ENCODE results near the gene QTRT2. TPM values are rescaled to one million over a fixed set of nuclear protein-coding genes. Genes with fewer than 3 reads are reported as not detected.

The QTRT2 gene
- total RNA-seq, 1 experiment from 2014 or later, result 44.3 TPM

- Mint-ChIP-seq H3K27me3 (ENCODE audit: unreplicated experiment) (no peaks in the 10 kb centered on the region), H3K9me3 (ENCODE audit: low read depth, unreplicated experiment) (no peaks in the 10 kb centered on the region), H3K4me3 (ENCODE audit: low read depth, unreplicated experiment) (no peak overlapping the region), H3K4me1 (ENCODE audit: low read depth, unreplicated experiment) (no peaks in the 10 kb centered on the region), H3K27ac (ENCODE audit: unreplicated experiment) (no peak overlapping the region), H3K36me3 (ENCODE audit: insufficient read depth, unreplicated experiment) (no peaks in the 10 kb centered on the region)
- TF ChIP-seq, protein P1, sequence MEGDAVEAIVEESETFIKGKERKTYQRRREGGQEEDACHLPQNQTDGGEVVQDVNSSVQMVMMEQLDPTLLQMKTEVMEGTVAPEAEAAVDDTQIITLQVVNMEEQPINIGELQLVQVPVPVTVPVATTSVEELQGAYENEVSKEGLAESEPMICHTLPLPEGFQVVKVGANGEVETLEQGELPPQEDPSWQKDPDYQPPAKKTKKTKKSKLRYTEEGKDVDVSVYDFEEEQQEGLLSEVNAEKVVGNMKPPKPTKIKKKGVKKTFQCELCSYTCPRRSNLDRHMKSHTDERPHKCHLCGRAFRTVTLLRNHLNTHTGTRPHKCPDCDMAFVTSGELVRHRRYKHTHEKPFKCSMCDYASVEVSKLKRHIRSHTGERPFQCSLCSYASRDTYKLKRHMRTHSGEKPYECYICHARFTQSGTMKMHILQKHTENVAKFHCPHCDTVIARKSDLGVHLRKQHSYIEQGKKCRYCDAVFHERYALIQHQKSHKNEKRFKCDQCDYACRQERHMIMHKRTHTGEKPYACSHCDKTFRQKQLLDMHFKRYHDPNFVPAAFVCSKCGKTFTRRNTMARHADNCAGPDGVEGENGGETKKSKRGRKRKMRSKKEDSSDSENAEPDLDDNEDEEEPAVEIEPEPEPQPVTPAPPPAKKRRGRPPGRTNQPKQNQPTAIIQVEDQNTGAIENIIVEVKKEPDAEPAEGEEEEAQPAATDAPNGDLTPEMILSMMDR (IDR thresholded peaks at IDR 0.05; ENCODE audit: unreplicated experiment), result no peak
- no TSS peak for BruUV-seq (replicated peaks)
- CTCF ChIA-PET, result no interaction called here
- intact Hi-C loops (cut with micrococcal nuclease; ENCODE audit: unreplicated experiment), result no loop called here
- DNase-seq, result no peak
Measured at GRCh38 chr3:114033721-114034120, 22.8 kb upstream of the QTRT2 start.

GRCh38 chr3:114034211-114034610, 22.3 kb upstream of the QTRT2 start:
- Mint-ChIP-seq H3K4me3 (ENCODE audit: low read depth, unreplicated experiment) (no peak overlapping the region), H3K36me3 (ENCODE audit: insufficient read depth, unreplicated experiment) (no peaks in the 10 kb centered on the region), H3K4me1 (ENCODE audit: low read depth, unreplicated experiment) (no peaks in the 10 kb centered on the region), H3K27ac (ENCODE audit: unreplicated experiment) (no peak overlapping the region), H3K9me3 (ENCODE audit: low read depth, unreplicated experiment) (no peaks in the 10 kb centered on the region), H3K27me3 (ENCODE audit: unreplicated experiment) (no peaks in the 10 kb centered on the region)
- intact Hi-C loops (cut with micrococcal nuclease; ENCODE audit: unreplicated experiment), result no loop called here
- BruUV-seq (replicated peaks), result no TSS peak
- no peak for DNase-seq
- CTCF ChIA-PET, result no interaction called here
- TF ChIP-seq, protein P1 (IDR thresholded peaks at IDR 0.05; ENCODE audit: unreplicated experiment), result no peak

DNA sequence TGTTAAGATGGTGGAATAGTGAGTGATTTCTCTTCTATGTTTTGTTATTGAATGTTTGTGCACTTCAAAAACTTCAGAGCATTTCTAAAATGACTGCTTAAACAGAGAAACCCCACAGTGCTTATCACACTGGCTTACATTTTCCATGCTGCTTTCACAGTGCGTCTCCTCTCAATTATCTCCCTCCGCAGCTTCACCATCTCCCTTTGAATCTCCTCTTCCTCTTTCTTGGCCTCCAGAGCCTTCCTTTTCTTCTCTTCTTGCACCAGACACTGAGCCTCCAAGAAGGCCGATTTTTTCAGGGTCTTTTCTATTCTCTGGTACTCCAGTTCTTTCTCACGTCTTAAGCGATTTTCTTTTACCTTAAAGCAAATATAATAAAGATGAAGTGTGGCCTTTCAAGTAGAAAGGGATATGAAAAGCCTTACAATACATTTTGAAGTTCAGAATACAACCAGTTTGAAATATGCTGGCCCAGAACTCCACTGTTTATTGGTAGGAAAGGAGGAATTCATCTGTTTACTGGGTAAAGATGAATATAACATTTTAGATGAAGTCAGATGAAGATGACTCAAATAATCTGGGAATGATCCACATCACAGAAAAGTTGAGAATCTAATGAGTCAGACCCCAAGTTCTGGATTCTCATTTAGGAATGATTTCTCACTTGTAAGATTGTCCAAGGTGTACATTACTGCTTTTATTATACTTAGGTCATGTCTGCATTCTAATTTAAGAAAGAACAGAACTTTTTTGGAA, 21.6 kb upstream of the QTRT2 start:
- Mint-ChIP-seq H3K27me3 (ENCODE audit: unreplicated experiment) (no peaks in the 10 kb centered on the region), H3K4me3 (ENCODE audit: low read depth, unreplicated experiment) (no peak overlapping the region), H3K36me3 (ENCODE audit: insufficient read depth, unreplicated experiment) (no peaks in the 10 kb centered on the region), H3K9me3 (ENCODE audit: low read depth, unreplicated experiment) (no peaks in the 10 kb centered on the region), H3K4me1 (ENCODE audit: low read depth, unreplicated experiment) (no peaks in the 10 kb centered on the region), H3K27ac (ENCODE audit: unreplicated experiment) (no peak overlapping the region)
- BruUV-seq (replicated peaks), result no TSS peak
- intact Hi-C loops (cut with micrococcal nuclease; ENCODE audit: unreplicated experiment), result no loop called here
- TF ChIP-seq, protein P1 (IDR thresholded peaks at IDR 0.05; ENCODE audit: unreplicated experiment), result no peak
- CTCF ChIA-PET, result no interaction called here
- DNase-seq, result no peak

DNA sequence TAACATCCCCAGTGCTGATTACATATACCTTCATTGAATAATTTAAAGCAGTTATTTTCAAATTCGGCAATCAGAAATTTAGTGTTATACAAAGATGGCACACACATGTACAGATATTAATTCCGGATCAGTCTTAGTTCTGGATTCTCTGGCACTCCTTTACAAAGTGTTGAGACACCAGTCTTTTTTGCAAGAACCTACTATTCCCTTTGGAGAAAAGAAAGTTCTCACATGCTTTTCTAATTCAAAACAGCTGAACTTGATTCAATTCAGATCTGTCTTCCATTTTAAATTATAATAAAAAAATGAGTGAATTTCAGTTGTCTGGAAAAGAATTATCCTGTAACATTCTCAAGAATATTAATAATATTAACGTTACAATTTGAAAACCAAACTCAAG, 20.6 kb upstream of the QTRT2 start:
- TF ChIP-seq, protein P1 (IDR thresholded peaks at IDR 0.05; ENCODE audit: unreplicated experiment), result no peak
- no TSS peak for BruUV-seq (replicated peaks)
- H3K4me3 Mint-ChIP-seq (ENCODE audit: low read depth, unreplicated experiment), result no peak overlapping the region
- CTCF ChIA-PET, result no interaction called here
- H3K36me3 Mint-ChIP-seq (ENCODE audit: insufficient read depth, unreplicated experiment), result no peaks in the 10 kb centered on the region
- no peak for DNase-seq
- H3K9me3 Mint-ChIP-seq (ENCODE audit: low read depth, unreplicated experiment), result no peaks in the 10 kb centered on the region
- H3K4me1 Mint-ChIP-seq (ENCODE audit: low read depth, unreplicated experiment), result no peaks in the 10 kb centered on the region
- intact Hi-C loops (cut with micrococcal nuclease; ENCODE audit: unreplicated experiment), result no loop called here
- no peaks in the 10 kb centered on the region for H3K27me3 Mint-ChIP-seq (ENCODE audit: unreplicated experiment)
- H3K27ac Mint-ChIP-seq (ENCODE audit: unreplicated experiment), result no peak overlapping the region
